C4-2B (cell line): ENCODE measurements around the gene RAB4A.
A peak's percentile ranks its signal among the peaks of the same experiment; 100 is the strongest.

Source experiments
- H3K27ac ChIP-seq: fragments of 450-650 bp; 2 replicates; pipeline ENCODE4 v1.5.1; 2017
- CTCF ChIP-seq: fragments of 450-650 bp; conservative IDR thresholded peaks from 2 replicates; pipeline ENCODE4 v1.5.1; 2017; ENCODE audit warnings: mild to moderate bottlenecking
- ZFX ChIP-seq: fragments of 450-650 bp; IDR thresholded peaks from 2 replicates; pipeline ENCODE4 v1.6.1; 2017

The RAB4A gene

GRCh38 chr1:229339520-229339919 lies 68.6 kb downstream of the RAB4A start:
- H3K27ac ChIP-seq = no peak overlapping the region
- TF ChIP-seq ZFX = no peak

GRCh38 chr1:229340496-229340895 lies 69.6 kb downstream of the RAB4A start:
- TF ChIP-seq ZFX (no peak), CTCF (no peak)
- no peak overlapping the region for H3K27ac ChIP-seq

GRCh38 chr1:229341774-229342655 lies 71.1 kb downstream of the RAB4A start:
- TF ChIP-seq ZFX = peak; percentile 89
- no peak for TF ChIP-seq CTCF
- peak overlapping the region; percentile 90 for H3K27ac ChIP-seq

- TF ChIP-seq CTCF (no peak), ZFX (peak; percentile 32; the same call in 1 of the 2 replicates)
- H3K27ac ChIP-seq = peak within 1 kb of the TSS; percentile 90
These were observed 72.0 kb downstream of the RAB4A start, which contains the start of gene CCSAP for GRCh38 chr1:229342656-229343569. Gene CCSAP (minus strand): TSS chr1:229343047. CDS start chr1:229342465, 582 bp downstream.

GRCh38 chr1:229344139-229344538 lies 73.2 kb downstream of the RAB4A start:
- H3K27ac ChIP-seq = no peak overlapping the region
- TF ChIP-seq CTCF (no peak), ZFX (no peak)

GRCh38 chr1:229344937-229345684 lies 74.2 kb downstream of the RAB4A start:
- TF ChIP-seq CTCF (no peak), ZFX (no peak)
- no peak overlapping the region for H3K27ac ChIP-seq

GRCh38 chr1:229347528-229347927 lies 76.6 kb downstream of the RAB4A start:
- no peak for TF ChIP-seq CTCF
- TF ChIP-seq ZFX = no peak
- H3K27ac ChIP-seq = no peak overlapping the region
